HG03460 (cell line): ENCODE measurements around the gene CFAP206.

Experiments used
- ATAC-seq: cut with Tn5 transposase; IDR thresholded peaks from one replicate; pipeline ENCODE4 v1.9.1; 2021; ENCODE audit not compliant: unreplicated experiment

CFAP206 gene

GRCh38 chr6:87407901-87408720 is at the start of gene CFAP206:
Gene CFAP206, plus strand, starts transcription at chr6:87407972. Its CDS starts 1,868 bp downstream, at chr6:87409840.
- ATAC-seq = peak; percentile 85

- no peak for ATAC-seq
Measured at GRCh38 chr6:87364602-87365252, 43.0 kb upstream of the CFAP206 start.

DNA sequence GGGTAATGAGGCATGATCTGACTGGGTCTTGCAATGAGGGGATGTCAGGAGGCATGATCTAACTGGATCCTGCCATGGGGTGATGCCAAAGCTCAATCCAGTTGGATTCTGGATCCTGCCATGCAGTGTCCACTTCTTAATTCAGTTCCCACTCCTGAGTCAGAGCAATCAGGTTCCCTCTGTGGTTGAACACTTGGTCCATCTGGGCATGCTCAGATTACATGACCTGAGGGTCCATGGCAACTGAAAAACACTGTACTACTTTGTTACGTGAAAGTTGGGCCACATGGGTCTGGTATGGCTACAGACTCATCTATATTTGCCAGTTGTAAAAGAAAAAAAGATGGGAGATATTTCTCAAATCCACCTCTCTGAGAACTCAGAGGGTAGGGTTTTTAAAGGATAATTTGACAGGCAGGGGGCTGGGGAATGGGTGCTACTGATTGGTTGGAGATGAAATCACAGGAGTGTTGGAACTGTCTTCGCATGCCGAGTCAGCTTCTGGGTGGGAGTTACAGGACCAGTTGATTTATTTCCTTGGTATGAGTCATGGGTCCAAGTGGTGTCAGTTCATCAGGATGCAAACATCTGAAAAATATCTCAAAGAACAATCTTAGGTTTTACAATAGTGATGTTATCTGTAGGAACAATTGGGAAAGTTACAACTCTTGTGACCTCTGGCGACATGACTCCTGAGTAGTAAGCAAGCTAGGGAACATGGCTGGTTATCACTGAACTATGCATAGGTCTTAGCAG is 41.5 kb upstream of the CFAP206 start:
- no peak for ATAC-seq

- no peak for ATAC-seq
Measured at GRCh38 chr6:87366899-87367298, 40.9 kb upstream of the CFAP206 start.

DNA sequence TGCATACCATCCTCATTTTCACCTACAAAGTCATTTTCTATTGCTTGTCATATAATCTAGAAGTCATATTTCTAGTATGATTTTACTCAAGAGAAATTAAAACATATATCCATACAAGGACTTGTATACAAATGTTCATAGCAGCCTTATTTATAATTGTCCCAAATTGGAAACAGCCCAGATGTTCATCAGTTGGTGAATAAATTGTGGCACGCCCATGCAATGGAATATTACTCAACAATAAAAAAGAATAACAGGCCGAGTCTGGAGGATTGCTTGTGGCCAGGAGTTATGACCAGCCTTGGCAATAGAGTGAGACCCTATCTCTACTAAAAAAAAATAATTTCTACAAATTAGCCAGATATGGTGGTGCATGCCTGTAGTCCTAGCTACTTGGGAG is 34.4 kb upstream of the CFAP206 start:
- no peak for ATAC-seq

- no peak for ATAC-seq
Measured at GRCh38 chr6:87375315-87375714, 32.5 kb upstream of the CFAP206 start.

GRCh38 chr6:87376643-87377042 is 31.1 kb upstream of the CFAP206 start:
- ATAC-seq = no peak

DNA sequence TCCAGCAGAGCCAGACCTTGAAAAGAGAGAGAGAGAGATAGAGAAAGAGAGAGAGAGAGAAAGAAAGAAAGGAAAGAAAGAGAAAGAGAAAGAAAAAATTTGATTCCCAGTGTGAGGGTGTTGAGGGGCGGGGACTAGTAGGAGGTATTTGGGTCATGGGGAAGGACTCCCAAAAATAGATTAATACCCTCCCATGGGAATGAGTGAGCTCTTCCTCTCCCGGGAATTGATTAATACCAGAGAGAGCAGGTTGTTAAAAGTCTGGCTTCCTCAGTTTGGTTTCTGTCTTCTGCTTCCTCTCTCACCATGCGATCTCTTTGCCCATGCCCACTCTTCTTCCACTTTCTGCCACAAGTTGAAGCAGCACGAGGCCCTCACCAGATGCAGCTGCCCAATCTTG is 28.8 kb upstream of the CFAP206 start:
- no peak for ATAC-seq

DNA sequence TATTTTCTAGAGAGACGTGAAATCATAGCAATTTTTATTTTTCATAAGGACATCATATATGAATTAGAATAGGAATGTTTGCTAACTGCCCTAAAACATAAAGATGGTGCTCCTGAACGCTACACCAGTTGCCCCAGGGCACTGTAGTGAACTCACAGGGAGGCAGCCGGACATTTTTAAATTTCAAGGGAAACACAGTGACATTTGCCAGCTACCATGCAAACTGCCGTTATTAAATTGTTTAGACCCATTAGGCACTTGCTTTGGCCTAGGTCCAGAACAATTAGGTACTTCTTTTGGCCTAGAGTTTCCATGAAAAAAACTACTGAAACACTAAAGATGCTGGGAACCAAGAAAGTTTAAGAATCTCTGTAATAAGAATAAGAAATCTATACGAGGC is 24.9 kb upstream of the CFAP206 start:
- no peak for ATAC-seq

DNA sequence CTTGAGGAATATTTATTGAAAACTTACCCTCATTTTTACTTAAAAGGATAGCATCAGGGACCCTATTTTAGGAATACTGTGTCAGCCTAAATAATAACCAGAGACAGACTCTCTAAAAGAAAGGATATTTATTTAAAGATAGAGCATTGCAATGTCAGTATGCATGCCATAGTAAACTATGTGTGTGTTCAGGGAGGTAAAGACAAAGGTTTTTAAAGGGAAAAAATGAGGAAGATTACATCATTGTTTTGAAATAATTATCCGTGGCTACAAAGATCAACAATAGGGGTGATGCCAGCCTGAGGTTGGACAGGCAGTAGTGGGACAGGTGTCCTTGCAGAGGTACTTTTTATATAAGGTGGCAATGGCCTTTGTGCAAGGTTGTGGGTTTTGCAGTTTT is 23.7 kb upstream of the CFAP206 start:
- ATAC-seq = no peak

- ATAC-seq = no peak
Measured at GRCh38 chr6:87384449-87384848, 23.3 kb upstream of the CFAP206 start.

- ATAC-seq = no peak
Measured at GRCh38 chr6:87391334-87391733, 16.4 kb upstream of the CFAP206 start.

DNA sequence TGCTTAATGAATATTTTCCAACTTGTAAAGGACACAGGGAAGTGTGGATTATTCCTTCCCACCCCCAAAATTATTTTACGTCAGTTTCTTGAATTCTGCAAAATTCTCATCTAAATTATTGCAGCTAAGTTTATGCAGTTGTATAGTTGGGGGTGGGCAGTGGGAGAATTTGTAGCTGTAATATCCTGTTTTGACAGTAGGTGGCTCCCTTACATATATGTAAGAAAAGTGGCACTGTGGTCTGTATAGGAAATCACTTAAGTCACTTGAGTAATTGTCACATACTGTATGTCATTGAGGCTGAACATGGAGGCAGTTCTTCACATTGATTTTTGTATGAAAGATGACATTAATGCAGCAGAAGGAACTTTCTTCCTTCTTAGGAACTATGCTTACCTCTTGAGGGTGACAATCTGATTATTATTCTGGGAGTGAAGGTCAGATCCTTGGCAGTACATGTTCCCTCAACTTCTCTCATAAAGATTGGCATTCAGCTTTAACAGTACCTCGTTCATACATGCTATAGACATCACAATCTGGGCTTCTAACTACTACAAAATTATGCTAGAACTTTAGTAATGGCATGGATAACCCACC is 14.6 kb upstream of the CFAP206 start:
- ATAC-seq = peak; percentile 89

DNA sequence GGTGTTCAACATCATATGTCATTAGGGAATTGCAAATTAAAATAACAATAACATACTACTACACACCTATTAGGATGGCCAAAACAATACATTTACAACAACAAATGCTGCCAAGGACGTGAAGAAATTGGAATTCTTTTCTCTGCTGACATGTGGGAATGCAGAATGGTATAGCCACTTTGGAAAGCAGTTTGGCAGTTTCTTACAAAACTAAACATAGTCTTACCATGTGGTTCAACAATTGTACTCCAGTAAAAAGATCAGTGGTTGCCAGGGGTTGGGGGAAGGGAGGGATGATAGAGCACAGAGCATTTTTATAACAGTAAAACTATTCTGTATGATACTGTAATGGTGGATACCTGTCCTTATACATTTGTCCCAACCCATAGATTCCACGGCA is 12.3 kb upstream of the CFAP206 start:
- ATAC-seq = no peak

DNA sequence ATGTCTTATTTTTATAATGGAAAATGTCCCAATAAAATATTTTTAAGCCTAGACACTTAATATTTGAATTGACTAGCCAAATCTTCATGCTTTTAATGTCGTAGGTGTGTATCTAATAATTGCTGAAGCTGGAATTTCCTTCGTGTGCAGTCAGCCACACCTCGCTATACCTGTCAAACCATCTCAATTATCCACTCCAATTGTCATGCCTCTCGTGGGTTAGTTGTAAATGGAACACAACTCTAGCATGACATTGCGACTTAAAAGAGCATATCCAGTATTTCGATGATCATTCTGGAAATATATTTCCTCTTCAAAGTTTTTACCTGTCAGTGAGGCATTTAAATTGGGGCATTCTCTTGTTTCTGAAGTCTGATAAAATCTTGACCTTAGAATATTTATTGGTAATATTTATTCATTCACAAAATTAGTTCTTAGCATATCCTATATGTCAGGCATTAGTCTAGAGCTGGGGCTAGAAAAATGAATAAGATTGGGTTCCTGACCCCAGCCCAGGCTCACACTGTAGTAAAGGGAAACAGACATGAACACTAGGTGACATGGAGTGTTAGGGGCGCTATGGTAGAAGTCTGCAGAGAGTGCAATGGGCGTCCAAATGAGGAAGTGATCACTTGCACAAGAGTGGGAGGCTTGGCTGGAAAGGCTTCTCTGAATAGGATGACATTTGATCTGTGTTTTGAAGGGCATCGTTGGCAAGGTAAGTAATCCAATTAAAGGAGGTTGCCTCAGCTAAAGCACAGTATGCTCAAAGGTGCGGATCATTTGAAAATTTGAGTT is 11.0 kb upstream of the CFAP206 start:
- no peak for ATAC-seq

DNA sequence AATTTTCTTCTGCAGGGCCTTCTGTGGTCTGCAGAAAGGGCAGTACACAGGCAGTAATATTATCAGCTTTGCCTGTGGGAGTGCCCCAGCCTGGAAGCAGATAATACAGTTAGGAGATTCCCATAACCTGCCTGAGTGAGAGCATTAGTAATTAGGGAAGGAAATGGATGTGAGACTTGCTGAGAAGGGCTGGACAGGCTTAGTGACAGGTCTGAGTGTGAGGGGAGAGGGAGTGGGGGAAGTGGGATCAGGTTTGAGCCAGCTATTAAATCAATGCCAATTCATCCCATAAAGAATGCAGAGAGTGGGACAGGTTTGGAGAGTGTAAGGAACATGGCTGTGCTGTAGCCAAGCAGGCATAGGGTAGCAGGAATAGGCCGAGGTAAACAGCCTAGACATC is 10.1 kb upstream of the CFAP206 start:
- no peak for ATAC-seq

GRCh38 chr6:87401832-87402231 is 5.9 kb upstream of the CFAP206 start:
- no peak for ATAC-seq

DNA sequence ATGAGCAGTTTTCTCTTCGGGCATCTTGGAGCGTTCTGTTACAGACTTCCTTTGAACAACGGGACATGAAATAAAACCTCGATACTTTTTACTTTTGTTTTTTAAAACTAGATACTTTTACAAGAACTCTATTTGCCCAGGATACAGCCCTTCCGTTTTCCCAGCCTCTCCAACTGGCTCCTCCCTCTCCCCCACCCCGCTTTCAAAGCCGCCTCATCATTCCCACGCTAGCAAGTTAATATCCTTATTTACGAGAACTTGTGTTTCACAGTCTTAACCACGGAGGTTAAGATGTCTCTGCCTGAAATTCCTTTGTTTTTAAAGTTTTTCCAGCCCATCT is 241 bp upstream of the CFAP206 start:
- peak; percentile 14 for ATAC-seq

DNA sequence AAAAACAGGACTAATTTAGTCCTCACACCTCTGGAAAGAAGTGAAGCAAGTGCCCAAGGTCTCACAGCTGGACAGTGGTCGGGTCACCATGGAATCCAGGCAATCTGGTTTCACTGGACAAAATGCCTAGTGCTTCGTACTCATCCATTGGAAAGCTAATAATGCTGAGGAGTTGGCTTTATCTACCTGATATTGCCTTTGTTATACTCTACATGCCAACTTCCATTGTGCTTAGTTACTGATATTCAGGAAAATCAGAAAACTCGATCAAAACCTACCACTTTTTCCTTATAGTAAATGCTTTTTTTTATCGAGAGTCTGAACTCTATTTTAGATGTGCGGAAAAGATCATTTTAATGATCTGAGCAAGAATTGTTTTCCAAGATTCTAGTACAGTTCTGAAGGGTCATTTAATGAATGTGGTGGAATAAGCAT is 966 bp downstream of the CFAP206 start:
- peak; percentile 5 for ATAC-seq

- no peak for ATAC-seq
Measured at GRCh38 chr6:87419266-87419665, 11.5 kb downstream of the CFAP206 start.

DNA sequence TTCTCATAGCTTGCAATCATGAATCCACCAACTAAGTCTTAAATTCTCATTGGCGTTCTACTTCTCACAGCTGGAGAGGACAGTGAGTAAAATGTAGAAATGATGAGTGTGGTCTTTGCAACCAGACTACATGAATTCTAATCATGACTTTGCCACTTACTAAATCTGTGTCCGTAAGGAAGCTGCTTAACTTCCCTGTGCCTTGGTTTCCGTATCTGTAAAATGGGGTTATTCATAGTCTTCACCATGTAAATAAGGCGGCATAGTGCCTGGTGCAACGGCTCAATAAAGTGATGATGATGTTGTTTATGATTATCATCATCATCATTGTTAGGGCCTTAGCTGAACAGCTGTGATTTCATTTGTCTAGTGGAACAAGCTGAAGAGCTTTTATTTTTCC is 12.6 kb downstream of the CFAP206 start:
- ATAC-seq = no peak
